ENCODE measurements around the gene PLEKHA3. TPM values are rescaled to one million over a fixed set of nuclear protein-coding genes. Genes with fewer than 3 reads are reported as not detected.
"Not testable (repeated sequence)": the region's sequence is repeated elsewhere in the genome, so short reads cannot be mapped to it uniquely, and the experiment has no call there.

The PLEKHA3 gene
- total RNA-seq, 1 donor from 2014 or later = 10.7 TPM

GRCh38 chr2:178525460-178525859 is 45.2 kb downstream of the PLEKHA3 start:
- ATAC-seq = not testable (repeated sequence)

- no peak for ATAC-seq
Observed at GRCh38 chr2:178526256-178526655, 46.0 kb downstream of the PLEKHA3 start.

DNA sequence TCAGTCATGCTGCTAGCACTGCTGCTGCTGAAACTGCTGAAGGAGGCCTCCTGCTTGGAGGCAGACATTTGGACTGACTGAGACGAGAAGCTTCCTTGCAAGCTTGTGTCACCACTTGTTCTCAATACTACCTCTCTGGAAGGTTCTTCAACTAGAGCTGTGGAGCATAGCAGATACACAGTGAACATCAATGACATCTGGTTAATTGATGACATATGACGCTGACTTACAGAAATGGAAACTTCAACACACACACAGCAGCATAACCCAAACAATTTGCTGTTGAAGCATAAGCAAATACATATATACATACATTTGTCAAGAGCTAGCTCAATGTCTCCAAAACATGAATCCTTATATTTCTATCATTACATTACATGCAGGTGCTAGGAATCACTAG is 47.3 kb downstream of the PLEKHA3 start:
- ATAC-seq = no peak

GRCh38 chr2:178528647-178529046 is 48.4 kb downstream of the PLEKHA3 start:
- ATAC-seq = no peak

DNA sequence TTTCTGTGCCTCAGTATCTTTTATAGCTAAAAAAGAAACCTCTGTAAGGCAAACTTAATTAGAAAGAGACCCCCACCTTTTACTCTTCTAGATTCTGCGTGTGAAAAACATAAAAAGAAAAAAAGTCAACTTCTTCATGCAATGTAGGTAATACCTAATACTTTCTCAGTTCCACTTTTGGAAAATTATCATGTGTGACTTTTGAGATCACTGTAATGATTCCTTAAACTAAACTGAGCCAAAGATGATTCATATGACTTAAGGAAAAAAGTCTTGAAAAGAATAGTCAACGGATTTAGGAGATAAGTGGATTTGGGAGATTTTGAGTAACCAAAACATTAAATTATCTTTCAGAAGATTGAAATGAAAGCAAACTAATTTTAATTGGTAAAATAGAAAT is 48.9 kb downstream of the PLEKHA3 start:
- no peak for ATAC-seq

GRCh38 chr2:178530131-178530530 is 49.9 kb downstream of the PLEKHA3 start:
- ATAC-seq = no peak

- peak; percentile 39 for ATAC-seq
Observed at GRCh38 chr2:178530625-178531142, 50.4 kb downstream of the PLEKHA3 start.

DNA sequence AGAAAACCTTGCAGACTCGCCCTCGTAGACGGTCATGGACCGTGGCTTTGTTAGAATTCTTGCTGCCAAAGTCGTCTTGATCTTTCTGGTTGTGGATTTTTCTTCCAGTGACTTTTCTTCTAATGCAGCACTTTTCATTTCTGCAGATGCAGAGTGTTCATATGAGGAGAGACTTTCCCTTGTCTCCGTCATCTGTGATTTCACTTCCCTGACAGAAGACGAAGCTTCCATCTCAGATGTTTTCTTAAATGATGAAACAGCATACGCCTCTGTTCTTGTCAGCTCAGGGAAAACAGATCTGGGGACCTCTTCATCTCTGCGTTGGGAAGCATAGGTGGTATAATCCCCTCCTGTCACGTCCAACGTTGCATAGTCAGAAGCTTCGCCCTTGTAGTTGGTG is 50.9 kb downstream of the PLEKHA3 start:
- ATAC-seq = no peak

GRCh38 chr2:178536037-178536436 is 55.8 kb downstream of the PLEKHA3 start:
- no peak for ATAC-seq

- ATAC-seq = no peak
Observed at GRCh38 chr2:178542161-178542560, 61.9 kb downstream of the PLEKHA3 start.

- ATAC-seq = no peak
Observed at GRCh38 chr2:178542569-178542968, 62.3 kb downstream of the PLEKHA3 start.

DNA sequence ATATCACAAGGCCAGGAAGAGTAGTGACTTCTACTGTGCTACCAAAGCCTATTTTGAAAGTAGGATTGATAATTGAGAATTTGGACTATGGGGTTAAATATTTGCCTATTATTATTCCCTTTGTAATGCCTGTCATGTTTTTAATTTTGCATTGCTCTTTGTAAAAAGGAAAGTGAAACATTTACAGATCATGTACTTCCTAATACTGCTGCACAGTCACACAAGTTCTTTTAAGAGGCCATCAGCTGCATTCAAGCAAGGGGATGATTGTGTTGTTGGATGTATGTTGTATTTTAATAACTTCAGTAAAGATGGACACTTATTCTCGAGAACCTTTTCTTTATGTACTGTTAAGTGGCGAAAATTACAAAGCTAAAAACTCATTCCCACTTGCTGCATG is 70.1 kb downstream of the PLEKHA3 start:
- no peak for ATAC-seq

GRCh38 chr2:178553047-178553446 is 72.8 kb downstream of the PLEKHA3 start:
- peak; percentile 64 for ATAC-seq

Other genes starting within 250 kb of the PLEKHA3 start
- gene PRKRA, start 29.3 kb upstream of the PLEKHA3 start, total RNA-seq = 25.3 TPM
- gene PJVK, start 29.1 kb upstream of the PLEKHA3 start, total RNA-seq = 1.4 TPM
- gene FKBP7, start 1.9 kb upstream of the PLEKHA3 start, total RNA-seq = 1.00 TPM